Astrocyte (in vitro differentiated cells and primary cell): ENCODE data around the gene SAP130.

ENCODE experiments used
- CTCF ChIP-seq: IDR thresholded peaks from 2 replicates; pipeline ENCODE4 v1.5.1; 2011; ENCODE audit warnings: low read depth, mild to moderate bottlenecking, inconsistent platforms, low read length, moderate library complexity; ENCODE audit not compliant: insufficient read depth
- EZH2 ChIP-seq: IDR thresholded peaks from 2 replicates; pipeline ENCODE4 v1.6.1; 2012; ENCODE audit warnings: mild to moderate bottlenecking, low read length, inconsistent platforms; ENCODE audit not compliant: insufficient read depth

GRCh38 chr2:127893494-127893893, 134.4 kb downstream of the SAP130 start:
- TF ChIP-seq CTCF (no peak), EZH2 (no peak)
